Renal cortical epithelial cell (primary cell): ENCODE measurements around the gene HOXA7. TPM values are rescaled to one million over a fixed set of nuclear protein-coding genes. Genes with fewer than 3 reads are reported as not detected.

Experiments used
- DNase-seq: peaks from one replicate; pipeline ENCODE4 v3.0.0-alpha.2; 2011; ENCODE audit warnings: low read depth
- total RNA-seq: library from RNA; depleted of rRNA; stranded (reverse); fragments of >200 nt; gene quantifications from 2 replicates; pipeline ENCODE4 v1.2.3, GENCODE V29; 2014

The HOXA7 gene
- total RNA-seq = 1.2 and 12.0 TPM in 2 replicates

DNA sequence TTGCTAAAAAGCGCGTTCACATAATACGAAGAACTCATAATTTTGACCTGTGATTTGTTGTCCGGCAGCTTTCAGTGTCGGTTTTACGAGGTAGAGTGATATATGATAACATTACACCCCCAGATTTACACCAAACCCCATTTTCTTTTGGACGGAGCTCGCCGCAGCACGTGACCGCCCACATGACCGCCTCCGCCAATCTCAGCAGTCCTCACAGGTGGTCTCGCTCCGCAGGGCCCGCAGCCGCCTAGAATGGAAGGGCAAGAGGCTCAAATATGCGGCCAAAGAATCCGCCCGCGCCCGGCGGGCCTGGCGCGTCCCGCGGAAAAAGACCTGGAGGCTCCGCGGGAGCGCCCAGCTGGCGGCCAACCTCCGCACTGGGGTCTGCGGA lies at the start of gene HOXA7:
Gene HOXA7, minus strand, starts transcription at position 168 of the 391 bp plus-strand sequence. Its CDS starts 130 bp downstream, at position 38.
- no peak for DNase-seq

DNA sequence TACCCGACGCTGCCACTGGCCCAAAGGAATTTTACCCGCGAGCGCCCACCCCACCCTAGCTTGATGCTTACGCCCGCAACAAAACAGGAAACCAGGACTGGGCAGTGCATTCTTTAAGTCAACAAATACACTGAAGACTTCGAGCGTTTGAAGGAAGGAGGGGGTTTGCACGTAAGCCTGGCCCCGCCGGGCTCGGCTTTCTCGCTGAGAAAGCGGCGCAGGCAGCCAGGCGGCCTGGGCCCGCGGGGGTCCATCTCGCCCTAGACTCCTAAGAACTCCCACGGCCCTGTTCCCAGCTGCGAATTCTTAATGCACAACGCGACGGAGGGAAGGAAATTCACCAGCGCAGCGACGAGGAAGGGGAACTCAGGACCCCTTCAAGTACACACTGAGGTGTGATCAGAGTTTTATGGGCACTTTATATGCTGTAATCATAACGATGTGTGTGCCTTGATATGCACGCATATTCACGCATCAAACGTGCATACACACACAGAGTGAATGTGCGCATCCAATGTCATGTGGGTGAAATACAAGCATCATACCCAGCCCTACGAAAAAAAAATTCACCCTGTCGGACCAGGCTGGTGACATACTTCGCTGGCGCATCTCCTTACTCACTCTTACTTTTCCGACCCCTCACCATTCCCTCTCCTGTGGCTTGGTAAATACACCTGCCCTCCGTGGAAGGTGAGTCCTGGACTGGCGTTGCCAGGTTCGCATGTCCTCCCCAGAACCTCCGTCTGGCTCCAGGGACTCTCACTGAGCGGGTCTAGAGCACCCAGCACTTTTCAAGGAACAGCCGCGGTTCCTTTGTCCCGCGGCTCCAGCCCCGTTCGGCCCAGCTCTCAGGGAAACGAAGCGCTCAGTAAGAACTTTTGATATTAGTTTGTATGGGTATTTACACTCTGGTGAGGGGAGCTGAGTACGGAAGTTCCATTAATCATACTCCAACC lies 49.1 kb upstream of the HOXA7 start:
- DNase-seq = no peak

DNA sequence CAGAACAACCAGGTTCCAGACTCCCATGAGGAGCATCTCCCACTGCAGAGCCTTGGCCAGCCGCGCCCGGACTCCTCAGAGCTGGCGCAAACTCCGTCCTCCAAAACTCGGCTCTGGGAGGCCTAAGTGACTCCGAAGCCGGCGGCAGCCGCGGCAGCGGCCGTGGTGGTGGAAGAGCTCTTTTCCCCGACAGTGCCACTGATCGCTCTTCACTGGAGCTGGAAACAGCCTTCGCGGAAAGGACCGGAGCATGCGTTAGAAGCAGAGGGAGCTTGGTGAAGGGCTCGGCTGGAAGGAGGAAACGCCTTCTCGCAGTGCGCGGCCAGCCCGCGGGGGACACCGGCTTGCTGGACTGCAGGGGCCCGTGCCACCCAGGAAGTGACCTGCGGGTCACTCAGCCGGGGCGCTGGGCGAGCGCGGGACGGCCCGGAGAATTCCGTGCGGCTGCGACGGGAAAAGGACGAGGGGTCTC lies 48.4 kb upstream of the HOXA7 start:
- DNase-seq = no peak

DNA sequence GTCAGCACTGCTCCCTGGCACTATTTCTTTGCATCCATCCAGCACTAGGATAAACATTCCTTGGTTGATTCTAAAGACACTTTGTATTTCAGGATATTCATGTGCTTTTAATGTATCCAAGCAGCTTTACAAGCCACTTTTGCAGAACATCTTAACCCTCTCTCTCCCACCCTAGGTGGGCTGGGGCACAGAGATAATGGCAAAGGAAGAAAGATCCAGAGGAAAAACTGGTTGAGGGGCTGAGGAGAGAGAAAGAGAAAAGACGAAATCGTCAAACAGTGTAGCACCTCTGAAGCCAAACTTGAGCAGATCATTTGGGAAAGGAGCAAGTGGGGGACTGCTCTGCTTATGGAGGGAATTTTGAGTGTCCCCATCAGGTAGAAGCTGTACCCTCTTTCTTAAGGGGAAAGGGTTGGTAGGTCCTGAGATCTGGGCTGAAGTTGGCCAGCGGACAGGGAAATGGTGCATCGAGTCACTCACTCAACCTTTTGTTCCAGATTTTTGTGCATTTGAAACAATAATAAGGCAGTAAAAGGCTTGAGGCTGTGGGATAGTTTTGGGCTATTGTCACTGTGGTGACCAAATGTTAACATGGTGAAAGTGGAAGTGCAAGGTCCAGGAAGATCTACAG lies 47.6 kb upstream of the HOXA7 start:
- no peak for DNase-seq

DNA sequence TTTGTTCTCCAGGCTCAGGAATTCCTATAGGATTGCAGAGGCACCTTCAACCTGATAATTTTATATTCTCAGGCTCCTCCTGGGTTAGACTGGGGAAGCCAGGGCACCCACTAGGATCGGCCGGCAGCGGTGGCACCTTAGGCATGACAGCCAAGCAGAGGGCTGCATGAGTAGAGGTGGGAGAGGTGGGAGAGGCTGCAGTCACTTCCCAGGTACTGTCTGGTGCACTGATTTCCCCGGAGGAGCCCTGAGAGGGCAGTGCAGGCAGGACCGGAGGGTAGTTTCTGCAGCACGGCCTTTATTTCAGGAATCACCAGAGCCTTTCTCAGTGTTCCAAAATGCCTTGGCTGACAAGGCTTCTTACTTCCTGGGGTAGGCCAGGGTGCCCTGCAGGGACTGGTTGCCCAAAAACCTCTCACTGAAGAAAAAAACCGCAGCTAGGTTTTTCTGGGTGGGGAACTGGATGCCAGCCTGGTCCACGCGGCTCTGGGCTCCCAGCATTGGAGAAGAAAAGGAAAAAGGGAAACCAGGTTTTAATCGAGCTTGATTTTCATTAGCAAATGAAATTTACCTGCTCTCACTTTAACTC lies 47.0 kb upstream of the HOXA7 start:
- no peak for DNase-seq

DNA sequence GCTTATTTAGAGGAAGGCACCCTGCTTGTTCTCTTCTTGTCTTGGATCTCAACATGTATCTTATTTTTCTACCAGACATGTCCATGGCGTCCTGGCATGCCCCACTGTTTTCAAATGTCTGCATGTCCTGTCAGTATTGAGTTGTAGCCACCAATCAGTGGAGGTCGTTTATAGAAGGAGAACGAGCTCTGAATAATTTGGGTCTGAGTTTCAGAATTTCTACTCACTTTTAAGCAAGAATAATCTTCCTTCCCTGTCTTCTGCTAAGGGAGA lies 46.3 kb upstream of the HOXA7 start:
- no peak for DNase-seq

DNA sequence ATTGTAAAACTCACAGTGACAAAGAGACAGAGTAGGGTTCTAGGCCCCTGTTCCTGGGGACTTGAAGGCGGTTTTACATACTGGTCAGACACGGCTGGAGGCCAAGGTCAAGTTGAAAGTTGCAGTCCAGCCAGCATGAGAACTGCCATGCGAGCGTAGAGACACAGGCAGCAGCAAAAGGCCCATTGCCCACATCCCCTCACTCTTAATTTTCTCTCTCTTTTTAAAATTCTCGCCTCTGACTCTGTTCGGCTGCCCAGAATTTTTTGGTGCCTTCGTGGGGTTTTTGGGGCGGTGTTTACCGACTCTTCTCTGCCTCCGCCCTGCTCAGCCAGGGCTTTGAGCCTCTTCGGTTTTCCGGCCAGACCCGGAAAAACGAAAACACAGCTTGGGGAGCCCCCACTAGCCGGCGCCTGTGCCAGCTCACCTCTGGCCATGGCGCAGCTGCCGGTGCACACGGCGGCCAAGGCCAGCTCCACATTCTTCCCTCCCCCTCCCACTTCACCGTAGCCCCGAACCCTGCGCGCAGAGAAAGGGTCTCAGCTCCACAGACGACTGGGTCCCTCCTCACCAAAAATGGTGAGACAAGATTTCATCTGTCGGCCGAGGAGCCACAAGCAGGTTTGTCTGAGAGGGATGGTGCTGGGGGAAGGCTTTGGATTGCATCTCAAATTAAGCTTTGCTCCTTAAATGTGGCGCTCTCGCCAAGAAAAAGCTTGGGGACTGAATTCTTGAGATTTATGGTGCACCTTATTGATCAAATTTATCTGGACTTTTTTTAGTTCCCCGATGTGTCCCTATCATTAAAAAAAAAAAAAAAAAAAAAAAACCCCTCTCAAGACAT lies 45.8 kb upstream of the HOXA7 start:
- no peak for DNase-seq

DNA sequence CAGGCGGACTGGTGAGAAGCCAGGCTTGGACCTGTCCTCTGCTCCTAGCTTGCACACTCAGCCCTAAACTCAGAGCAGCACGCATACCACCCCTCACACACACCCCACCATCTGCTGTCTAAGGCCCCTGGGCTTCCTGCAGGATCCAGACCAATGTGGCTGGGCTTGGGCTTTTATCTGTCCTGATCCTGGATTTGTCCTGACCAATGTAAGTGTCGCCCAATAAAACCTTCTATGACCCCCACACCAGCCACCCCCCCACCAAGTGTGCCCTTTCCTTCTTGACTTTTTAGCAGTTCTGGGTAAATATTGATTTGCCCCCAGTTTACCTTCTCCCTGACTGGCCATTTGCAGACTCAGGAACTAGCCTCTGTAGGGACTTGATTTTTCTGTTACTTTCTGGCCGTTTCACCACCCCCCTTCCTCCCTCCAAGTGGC lies 45.1 kb upstream of the HOXA7 start:
- no peak for DNase-seq

DNA sequence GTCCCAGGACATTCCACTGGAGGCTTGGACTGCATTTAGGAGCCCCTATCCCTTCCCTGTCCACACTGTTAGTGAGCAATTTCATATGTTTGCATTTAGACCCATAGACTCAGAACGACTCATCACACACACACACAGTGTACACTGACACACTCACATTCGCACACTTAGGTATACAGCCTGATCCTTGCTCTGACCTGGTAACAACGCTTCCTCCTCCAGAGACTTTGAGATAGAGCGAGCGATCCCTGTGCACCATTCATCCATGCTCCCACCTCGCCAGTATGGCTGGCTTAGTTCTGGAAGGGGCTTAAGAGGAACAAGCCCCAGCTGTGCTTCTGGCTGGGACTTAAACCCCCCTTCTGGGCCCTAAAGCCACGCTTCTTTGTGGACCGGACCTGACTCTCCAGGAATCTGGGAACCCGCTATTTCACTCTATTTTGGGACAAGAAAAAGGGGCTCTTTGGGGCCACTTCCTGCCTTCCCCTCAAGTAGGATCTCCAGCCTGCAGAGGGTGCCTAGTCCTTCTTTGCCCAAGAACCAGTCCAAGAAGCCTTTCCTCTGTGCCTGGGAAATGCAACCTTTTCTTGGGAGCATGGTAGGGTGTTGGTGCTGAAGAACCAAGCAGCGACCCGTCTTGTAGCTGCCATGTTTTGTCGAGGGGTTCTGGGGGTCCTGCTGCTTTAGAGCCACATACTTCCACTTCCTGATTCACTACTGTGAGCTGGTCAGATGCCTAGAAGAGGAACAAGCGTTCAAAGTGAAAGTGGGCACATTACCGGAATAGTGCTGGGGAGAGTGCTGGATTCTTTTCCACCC lies 44.5 kb upstream of the HOXA7 start:
- no peak for DNase-seq

DNA sequence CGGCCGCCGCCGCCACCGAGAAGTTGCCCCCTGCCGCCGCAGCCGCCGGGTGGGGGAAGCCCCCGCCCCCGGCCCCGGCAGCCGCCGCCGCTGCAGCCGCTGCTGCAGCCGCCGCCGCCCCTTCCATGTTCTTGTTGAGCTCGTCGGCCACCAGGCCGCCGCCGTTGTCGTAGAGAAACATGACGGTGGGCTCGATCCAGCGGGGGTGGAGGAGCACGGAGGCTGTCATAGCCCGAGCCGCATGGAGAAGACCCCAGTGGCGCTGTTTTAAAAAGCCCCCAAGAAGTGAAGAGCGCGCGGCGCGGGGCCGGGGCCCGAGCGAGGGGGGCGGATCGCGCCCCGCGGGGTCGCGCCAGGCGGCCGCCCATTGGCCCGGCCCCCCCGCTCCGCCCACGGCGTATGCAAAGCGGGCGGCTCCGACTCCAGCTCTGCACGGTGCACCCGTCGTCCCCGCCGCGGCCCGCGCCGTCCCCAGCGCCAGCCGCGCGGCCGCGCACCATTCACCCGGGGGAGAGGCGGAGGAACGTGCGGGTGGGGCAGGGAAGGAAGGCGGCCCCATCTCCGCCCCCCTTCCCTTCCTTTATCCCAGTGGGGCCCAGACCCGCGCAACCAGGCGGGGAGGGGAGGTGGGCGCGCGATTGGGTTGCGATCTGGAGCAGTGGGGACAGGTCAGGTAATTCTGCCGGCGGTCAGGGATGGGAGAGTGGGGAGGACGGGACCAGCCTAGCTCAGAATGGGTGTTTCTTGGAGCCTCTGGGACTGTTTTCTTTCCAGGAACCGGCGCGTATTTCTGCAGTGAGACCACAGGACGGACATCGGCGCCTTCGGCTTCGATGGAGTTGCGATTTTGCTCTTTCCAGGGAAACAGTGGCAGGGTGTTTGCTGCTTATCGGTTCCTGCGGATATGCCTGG lies 43.6 kb upstream of the HOXA7 start, which contains the start of gene HOXA13:
Gene HOXA13, minus strand, starts transcription at position 243 of the 912 bp plus-strand sequence. Its CDS starts 14 bp downstream, at position 229.
- DNase-seq = no peak

DNA sequence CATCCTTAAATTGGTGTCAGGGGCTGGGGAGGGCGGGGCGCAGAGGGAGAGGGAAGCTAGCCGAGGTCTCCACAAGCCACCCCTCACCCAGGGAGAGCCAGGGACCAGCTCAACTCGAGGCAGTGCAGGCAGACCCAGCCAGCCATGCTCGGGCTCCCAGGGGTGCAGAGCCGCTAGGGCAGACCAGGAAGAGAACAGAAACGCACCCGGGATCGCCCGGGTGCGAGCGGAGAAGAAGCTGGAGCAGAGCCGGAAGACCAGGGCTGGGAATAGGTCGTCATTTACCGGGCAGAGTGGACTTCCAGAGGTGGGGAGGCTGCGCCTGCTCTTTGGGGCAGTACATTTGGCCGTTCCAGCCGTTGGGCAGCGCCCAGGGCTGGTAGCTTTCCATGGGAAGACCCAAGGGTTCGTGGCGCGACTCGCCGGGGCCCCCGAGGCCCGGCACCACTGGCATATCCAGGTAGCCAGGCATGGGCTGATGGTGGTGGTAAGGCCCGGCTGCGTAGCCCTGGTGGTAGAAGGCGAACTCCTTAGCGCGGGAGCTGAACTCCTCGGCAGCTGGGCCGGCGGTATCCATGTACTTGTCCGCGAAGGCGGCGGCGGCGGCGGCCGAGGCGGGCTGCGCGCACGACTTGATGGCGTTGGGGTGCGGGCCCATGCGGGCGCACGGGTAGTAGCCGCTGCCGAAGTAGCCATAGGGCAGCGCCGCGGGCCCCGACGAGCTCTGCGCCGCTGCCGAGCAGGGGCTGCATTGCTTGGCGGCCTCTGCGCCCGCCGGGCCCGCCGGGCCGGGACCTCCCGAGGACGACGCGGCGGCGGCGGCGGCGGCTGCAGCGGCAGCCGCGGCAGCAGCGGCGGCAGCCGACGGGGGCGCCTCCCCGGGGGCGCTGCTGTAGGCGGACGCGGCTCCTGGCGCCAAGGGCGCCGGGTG lies 42.7 kb upstream of the HOXA7 start:
- DNase-seq = no peak

DNA sequence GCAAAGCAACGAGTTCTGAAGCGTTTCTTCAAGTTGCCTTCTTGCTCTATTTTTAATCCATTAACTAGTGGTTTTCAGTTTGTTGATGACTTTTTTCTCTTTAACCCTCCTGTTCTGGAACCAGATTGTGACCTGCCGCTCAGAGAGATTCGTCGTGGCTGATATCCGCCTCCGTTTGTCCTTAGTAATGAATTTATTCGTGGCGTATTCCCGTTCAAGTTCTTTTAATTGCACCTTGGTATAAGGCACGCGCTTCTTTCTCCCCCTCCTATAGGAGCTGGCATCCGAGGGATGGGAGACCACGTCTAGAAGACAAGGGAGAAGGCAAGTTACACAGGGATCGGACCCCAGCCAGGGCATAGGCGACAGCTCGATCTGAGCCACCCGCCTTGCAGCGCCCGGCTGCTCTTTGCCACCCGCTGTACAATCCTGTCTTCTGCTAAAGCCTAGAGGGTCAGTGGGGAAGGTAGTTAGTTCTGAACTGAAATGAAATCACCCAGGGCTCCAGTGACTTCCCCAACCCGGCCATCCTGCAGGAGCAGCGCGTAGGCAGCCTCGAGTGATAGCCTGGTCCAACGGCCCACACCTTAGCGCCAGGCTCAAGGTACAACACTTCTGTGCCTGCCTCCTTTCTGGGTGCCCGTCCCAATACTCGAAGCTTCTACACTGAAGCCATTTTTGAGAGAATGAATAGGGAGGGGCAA lies 41.8 kb upstream of the HOXA7 start:
- DNase-seq = no peak

DNA sequence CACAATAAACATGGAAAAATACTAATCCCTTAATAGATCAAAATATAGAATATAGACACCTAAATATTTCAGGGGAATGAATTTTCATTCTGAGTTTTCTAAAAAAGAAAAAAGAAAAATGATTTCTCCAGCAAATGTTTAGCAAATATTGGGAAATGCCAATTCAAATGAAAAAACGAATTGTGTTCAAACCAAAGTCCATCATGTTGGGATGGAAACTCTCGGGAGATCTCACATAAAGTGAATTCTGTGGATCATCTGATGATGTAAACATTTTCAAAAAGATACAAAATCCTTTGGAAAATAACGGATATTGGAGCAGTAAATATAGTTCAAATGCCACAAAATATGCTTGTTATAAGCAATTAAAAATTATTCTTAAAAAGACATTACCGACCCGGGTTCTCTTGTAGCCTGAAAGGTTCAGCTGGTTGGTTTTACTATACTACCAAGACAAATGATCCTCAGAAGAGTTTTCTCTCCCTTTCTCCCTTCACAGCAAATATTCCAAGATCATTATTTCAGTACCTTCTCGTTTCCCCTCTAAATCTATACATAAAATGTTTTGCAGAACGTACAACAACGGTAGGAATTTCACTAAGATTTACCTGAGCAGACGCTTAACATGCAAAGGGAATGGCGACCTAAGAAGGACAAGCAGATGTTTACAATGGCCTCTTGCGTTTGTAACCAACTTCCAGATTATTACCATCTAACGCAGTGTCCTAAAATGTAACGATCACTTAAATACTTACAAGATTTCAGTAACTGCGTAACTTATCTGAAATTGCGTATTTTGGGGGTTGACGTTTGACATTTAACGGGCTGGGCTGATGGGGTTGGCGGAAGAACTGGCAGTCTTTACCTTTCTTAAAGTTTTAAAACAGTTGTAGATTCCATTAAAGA lies 40.9 kb upstream of the HOXA7 start:
- DNase-seq = no peak

DNA sequence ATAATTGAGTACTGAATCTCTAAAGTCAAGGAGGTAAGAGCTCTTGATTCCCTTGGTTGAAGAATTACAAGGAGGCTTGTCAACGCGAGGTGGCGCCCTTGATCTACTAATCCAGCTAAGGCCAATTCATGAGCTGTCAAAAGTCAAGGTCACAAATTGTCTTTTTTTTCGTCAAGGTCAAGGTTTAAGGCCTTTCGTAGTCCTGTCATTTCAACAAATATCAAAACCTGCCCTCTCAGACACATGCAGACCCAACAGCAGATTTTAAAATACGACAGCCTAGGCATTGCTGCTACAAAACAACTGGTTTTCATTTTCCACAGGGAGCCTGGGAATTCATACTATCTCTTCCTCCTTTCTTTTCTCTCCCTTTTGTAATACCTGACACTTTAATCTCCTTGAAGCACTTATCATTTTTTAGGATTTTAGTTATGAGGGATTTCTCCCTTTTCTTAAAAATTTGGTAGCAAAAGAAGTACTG lies 39.9 kb upstream of the HOXA7 start:
- DNase-seq = peak; percentile 69

DNA sequence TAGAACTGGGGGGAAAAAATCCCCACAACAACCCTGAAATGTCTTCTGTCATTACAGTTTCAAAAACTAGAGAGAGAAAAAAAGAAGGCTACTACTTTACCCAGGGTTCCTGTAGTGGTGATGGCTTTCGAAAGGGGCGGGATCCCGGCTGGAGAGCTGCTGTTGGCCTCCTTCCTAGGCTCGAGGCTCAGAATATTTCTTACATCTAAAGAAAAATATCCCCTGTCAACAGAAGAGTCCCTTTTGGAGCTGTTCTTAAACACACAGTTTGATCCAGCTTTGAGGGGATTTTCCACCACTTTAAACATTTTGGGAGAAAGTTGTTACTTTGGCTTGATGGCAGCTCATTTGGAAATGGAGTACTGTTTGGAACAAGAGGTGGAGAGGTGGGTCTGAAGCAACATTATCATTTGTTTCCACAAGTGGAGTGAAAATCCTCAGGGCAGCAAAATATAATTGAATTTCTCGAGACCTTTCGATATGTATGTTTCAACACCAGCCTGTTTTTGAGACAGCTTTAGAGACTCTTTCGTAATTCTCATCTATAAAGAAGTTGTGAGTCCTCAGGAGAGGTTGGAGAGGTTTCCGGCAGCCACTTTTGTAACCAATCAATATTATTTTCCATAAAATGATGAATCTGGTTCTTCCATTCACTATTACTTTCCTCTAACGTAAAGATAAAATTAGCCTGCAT lies 38.4 kb upstream of the HOXA7 start:
- no peak for DNase-seq

DNA sequence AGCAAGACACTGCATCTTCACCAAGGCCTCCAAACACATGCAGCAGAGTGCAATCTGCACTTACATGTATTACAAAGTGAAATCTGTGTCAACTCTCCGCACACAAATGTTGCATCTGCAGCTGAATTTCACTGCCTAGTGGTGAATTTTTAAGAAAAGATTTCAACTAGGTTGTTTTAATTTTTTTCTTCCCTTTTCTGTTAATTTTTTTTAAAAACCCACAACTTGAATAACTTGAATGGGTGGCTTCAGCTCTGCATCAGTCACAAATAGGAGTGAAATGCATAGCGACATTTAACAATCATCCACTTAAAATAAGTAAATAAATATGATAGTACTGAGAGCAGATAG lies 37.5 kb upstream of the HOXA7 start:
- DNase-seq = no peak
